A172 (cell line): ENCODE results near the gene GPR180. TPM values are rescaled to one million over a fixed set of nuclear protein-coding genes. Genes with fewer than 3 reads are reported as not detected.

Source experiments
- DNase-seq: peaks from one replicate; pipeline ENCODE4 v3.0.0-alpha.2; 2015; ENCODE audit warnings: low spot score
- total RNA-seq: library from RNA; depleted of rRNA; stranded (reverse); fragments of >200 nt; shearing (Covaris generic); gene quantifications from 2 replicates; pipeline ENCODE4 v1.2.3, GENCODE V29; 2014

The GPR180 gene
- total RNA-seq, 1 experiment from 2014 or later, result 16.3 TPM

DNA sequence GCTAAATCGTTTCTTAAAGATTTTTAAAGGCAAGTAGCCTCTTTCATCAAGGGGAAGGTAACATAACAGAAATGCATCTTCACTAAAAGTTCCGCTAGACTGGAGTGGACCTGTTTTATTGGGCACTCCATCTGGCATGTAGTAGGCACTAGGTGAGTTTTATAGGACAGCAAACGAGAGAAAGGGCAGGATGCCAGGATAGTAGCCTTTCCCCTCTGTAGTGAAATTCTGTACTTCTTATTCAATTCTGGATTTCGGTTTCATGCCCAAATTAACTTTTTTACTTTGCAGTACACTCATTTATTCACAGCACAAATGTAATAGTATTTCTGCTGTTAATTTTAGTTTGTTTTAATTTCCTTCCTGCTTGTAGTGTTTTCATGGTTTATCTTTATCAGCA lies 45.2 kb downstream of the GPR180 start:
- DNase-seq, result no peak

GRCh38 chr13:94656176-94656575 lies 54.5 kb downstream of the GPR180 start:
- no peak for DNase-seq

DNA sequence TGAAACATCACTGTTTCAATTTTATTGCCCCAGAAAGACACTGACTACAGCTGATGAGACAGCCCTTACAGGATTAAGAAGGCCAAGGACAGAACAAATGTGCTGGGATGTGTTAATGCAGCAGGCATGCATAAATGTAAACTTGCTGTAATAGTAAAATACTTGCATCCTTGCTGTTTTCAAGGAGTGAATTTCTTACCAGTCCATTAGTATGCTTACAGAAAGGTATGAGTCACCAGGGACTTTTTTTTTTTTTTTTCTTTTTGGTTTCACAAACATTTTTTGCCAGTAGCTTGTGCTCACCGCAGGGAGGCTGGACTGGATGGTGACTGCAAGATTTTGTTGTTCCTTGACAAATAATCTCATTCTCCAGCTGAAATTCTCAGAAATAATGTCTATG lies 55.1 kb downstream of the GPR180 start:
- peak; percentile 89 for DNase-seq

DNA sequence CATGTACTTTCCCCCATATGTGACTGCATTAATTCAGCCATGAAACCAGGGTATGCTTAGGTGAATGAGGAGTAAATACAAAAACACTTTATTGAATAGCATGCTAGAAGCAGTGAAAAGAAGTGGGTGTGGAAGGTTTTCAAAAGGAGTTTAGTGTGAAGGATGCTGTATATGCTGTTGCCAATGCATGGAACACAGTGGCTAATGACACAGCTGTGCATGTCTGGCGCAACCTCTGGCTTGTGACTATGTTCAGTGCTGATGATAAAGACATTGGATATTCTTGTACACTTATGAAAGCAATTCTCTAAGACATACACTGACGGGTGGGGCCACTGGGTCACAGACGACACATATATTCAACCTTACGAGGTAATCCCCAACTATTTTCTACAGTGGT lies 55.5 kb downstream of the GPR180 start:
- no peak for DNase-seq

DNA sequence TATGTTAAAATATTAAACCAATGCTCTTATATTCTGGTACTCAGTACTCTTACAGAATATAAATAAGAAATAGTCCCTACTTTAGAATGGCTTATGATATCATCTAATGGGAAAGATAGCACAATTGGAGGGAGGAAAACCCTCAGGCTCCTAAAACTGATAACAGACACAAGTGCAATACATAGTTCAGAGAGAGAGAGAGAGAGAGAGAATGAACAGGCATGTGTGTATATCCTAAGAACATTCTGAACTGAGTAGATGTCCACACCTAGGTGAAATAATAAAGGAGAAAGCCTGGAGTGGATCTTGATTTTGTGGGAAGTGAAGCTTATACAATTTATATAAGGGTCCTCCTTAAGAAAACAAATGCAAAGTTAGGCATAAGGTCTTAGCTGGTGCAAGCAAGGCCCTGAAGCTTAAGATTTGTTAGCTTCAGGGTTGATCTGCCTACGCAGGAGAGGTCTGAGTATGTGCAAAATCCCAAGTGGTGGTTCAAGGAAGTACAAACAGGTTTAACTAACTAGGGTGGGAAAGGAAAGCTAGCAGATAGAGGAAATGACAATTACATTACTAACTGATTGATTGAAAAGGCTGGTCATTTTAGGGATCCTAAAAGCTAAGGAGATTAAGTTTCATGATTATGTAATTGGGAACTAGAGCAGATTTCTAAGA lies 57.4 kb downstream of the GPR180 start:
- peak; percentile 12 for DNase-seq

DNA sequence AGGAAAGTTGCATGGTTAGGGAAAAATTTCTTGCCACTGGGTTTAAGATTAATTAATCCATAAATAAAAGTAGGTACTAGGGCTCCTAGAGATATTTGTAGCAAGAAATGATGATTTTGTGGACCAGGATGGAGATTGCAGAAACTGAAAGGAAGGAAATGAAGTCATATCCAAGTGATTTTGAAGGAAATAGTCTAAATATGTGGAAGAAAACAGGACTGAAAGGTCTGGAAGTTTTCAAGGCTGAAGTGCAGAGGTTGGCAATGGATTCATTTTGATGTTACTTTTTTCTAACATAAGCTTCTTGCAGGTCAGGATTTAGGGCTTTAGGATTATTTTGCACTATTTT lies 57.9 kb downstream of the GPR180 start:
- no peak for DNase-seq

GRCh38 chr13:94660695-94661326 lies 59.2 kb downstream of the GPR180 start:
- peak; percentile 21 for DNase-seq

- no peak for DNase-seq
Observed at GRCh38 chr13:94661406-94661805, 59.7 kb downstream of the GPR180 start.

- no peak for DNase-seq
Observed at GRCh38 chr13:94662274-94662945, 60.8 kb downstream of the GPR180 start.

DNA sequence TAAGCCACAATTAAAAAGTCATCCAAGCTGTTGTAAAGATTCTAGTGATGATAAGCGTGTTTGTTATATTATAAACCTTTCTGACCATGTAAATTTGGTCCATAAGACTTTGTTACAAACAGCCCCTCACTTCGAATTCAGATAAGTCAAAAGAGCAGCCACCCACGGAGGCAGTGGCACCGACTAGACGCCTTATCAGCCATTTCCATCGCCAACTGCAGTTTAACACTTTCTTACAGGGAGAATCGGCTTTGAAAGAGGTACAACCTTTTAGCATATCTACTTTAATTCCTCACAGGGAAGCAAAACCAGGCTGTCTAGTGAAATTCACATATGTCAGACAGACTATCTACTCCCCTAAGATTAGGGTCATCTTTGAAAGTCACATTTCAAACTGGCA lies 63.2 kb downstream of the GPR180 start:
- DNase-seq, result no peak

DNA sequence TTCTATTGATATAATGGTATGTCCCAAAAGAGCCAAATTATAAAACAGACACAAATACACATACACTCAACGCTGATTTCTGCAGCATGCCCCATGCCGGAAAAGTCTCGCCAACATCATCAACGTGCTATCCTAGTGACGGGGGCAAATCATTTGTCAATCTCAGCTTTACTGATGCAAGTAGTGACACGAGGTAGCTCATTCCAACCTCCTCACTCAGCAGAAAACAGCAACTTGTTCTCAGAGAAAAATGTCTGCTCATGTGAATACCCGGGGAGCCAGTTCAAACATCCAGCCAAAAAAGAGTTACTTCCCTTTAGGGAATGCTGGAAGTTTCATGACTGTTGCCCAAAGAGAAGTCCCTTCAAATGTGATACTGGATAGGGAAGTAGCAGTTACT lies 64.4 kb downstream of the GPR180 start:
- DNase-seq, result no peak

GRCh38 chr13:94667190-94667589 lies 65.5 kb downstream of the GPR180 start:
- no peak for DNase-seq

GRCh38 chr13:94672400-94672799 lies 70.7 kb downstream of the GPR180 start:
- no peak for DNase-seq

GRCh38 chr13:94673851-94674250 lies 72.2 kb downstream of the GPR180 start:
- DNase-seq, result no peak

DNA sequence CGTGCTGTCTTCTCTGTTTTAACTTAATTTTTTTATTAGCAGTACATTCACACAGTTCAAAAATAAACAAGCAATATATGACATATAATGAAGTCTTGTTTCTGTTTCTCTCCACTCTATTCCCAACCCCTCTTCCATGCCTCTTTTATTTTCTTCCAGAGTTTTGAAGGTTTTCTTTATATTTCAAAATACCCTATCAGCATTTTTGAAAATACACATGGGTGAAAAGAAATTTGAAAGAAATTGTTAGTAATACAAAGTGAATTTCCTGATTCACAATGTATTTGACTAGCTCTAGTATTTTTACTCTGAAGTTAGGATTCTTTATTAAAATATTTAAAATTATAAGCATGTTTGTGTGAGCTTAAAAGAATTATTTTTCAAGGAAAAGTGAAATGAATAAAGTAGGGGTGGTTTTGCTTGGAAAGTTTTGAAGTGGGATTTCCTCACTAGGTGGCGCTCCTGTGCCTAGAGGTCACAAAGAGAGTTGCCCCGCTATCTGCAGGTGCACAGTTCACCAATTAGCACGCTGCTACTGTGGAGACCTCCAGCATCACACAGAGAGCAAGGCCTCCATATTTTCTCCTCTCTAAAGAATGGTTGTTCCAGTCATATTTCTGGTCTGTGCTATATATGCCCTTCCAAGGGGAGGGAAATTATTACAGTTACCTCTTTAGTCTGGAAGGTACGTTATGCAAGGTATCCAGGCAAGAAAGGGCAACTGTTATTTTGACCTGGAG lies 73.1 kb downstream of the GPR180 start:
- peak; percentile 54 for DNase-seq

DNA sequence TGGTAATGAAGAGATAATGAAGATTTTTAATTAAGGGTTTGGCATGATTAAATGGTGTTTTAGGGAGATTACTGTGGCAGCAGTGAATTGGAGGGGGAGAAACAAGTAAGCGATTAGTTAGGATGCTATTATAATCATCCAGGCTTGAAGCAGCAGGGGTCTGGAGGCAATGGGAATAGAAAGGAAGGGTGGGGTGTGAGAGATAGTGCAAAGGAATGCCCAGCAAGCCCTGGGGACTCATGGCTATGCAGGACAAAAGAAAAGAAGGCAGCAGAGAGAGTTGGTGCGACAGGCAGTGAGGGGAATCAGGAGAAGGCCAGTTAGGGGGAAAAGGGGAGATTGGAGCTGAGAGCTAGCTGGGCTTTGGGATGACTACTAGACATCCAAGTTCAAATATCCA lies 76.1 kb downstream of the GPR180 start:
- DNase-seq, result no peak

DNA sequence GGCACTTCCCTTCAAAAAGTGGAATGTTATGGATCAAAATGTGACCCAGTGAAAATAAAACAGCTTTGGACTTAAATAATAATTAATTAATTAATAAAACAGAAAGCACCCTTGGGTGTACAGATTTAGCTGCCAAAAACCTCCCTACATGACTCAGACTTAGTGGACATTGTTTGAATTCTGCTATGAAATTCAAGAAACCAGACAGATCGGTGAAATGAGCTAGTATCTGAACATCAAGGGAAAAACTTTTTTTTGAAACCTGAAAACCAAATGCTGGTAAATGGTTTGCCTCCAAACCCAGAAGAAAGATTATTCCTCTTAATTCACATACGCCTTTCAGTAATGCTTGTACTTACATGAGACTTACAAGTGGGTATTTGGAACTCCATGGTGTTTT lies 77.2 kb downstream of the GPR180 start:
- no peak for DNase-seq

- no peak for DNase-seq
Observed at GRCh38 chr13:94679614-94680013, 78.0 kb downstream of the GPR180 start.

- DNase-seq, result no peak
Observed at GRCh38 chr13:94682229-94682628, 80.6 kb downstream of the GPR180 start.

DNA sequence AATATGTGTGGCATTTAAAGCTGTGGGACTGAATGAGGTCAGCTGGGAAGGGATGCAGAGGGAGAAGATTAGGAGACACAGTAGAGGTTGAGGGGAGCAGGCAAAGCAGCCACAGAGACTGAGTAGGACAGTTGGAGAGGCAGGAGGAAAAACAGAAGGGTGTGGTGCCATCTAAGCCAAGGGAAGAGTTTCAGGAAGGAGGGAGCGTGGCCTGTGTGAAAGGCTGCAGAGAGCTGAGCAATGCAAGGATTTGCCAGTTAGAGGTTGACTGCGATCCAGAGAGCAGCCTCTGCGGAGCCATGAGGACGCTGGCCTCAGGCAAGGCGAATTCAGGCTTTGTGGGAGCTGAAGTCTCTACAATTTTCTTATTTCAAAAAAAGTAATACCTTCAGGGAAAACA lies 81.8 kb downstream of the GPR180 start:
- DNase-seq, result no peak
